ENCODE data around the gene SEC14L2.
A peak's percentile ranks its signal among the peaks of the same experiment; 100 is the strongest.
"Not testable (repeated sequence)": the region's sequence is repeated elsewhere in the genome, so short reads cannot be mapped to it uniquely, and the experiment has no call there.

Gene SEC14L2

DNA sequence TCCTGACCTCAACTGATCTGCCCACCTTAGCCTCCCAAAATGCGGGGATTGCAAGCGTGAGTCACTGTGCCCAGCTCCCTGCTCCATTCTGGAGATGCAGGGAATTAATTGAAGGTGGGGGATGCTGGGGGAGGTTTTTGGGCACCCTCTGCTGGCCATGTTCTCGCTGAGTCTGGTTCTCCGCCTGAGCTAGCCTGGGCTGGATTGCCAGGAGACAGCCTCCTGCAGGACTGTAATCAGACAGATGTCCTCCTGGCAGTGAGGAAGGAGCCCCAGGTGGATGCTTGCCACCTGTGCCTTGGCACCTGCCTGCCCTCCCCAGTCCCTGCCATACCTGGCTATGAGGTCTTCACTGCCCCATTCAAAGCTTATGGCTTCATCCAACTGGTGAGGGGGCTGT lies 34.1 kb downstream of the SEC14L2 start:
- DNase-seq: no peak

DNA sequence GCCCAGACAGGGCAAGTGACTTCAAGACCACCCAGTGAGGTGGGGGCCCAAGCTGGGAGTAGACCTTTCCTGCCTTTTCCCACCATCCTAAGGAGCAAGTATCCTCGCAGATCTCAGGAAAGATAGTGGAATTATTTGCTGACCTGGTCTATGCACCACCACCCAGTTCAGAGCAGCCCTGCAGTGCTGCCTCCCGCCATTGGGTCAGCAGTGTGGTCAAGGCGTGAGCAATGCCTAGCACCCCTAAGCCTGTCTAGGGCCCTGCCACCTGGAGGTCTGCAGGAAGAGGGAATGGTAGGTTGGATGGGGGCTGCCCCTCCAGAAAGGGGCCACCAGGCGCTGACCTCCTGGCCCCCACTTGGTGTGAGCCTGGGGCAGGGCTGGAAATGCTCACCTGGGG lies 35.3 kb downstream of the SEC14L2 start:
- no peak for DNase-seq

DNA sequence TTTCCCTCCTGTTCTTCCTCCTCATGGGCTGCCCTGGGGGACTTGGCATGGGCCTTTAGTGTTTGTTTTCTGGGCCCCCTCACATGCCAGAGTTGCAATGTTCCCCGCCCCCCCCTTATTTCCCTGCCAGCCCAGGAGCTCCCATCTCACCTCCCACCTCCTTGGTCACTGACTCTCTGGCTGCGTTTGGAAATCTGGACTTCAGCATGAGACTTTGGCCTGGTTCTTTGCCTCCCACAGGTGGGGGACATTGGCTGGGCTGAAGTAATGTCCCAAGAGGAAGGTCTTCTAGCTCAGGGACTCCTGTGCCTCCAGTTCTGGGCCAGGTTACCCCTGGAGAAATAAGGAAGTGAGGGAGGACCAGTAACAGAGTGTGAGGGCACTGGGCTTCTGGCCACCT lies 35.7 kb downstream of the SEC14L2 start:
- no peak for DNase-seq

DNA sequence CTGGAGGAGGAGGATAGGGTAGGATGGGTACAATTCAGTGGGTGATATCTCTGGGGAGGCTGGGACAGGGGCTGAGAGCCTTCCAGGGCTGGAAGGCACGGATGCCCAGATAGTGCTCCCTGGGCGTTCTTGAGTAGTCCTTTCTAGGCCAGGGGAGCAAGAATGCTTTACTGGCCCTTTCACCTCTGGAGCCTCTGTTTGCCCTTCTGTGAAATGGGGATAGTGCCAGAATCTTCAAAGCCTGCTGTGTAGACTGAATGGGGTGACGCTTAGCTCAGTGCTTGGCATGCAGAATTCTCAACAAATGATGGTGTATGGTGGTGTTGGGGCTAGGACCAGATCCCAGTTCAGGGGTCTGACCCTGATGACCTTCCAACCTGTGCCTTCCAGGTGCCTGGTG lies 36.4 kb downstream of the SEC14L2 start:
- DNase-seq: no peak

DNA sequence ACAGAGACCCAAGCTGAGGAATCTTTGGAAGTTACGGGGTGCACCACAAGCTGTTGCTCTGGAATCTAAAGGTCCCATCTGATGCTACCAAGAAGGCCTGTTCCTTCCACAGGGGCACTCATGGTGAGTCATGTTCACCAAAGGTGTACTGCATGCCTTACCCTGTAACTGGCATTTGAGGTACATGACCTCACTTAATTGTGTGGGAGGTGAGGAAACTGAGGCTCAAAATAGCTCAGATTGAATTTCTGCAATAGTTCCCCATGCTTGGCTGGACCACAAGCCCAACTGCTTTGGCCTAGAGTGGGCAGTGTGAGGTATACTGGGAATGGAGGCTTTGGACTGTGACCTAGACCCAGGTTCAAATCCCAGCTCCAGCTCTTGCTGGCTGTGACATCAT lies 37.0 kb downstream of the SEC14L2 start:
- no peak for DNase-seq

DNA sequence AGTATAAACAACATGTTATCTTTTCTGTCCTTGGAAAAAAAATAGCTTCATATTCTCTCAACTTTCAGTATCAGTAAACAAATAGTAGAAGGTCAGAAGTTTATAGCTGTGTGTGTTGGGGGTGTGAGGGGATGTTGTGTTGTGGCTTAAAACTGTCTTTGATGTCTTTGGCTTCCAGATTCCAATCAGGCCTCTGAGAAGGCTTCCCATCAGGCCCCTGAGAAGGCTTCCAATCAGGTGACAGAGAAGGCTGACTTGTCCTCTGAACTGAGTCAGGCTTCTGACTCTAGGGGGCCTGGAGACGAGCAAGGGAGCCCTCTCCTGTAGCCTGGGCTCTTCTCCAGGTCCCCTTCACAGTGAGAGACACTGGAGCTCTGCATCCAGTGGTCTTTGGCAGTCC lies 38.0 kb downstream of the SEC14L2 start:
- DNase-seq: no peak

DNA sequence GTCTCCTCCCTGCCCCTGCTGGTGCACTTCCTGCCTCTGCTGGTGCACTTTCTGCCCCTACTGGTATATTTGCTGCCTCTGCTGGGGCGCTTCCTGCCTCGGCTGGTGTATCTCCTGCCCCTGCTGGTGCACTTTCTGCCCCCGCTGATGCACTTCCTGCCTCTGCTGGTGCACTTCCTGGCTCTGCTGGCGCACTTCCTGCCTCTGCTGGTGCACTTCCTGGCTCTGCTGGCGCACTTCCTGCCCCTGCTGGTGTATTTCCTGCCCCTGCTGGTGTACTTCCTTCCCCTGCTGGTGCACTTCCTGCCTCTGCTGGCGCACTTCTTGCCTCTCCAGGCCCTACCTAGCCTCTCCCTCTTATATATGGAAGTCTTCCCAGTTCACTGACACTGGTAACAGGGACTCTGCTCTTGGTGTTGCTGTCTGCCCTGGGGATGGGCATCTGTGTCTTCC lies 38.9 kb downstream of the SEC14L2 start:
- DNase-seq: peak; percentile 75

DNA sequence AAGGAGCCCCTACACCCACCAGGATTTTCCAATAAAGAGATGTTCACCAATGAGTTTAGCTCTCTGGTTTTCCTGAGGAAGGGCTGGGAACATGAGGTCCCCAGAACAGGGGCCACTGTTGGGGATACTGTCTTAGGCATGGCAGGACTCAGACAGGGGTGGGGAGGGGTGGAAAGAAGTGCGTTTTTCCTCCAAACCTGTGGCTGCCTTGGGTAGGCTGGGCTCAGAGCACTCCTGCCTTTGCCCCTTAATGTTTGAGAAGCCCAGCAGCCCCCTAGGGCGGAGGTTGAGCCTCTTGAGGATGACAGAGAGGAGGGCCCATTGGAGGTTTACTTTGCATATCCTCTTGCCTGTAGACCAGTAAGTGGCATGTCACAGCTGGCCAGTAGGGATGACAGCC lies 39.4 kb downstream of the SEC14L2 start:
- no peak for DNase-seq

DNA sequence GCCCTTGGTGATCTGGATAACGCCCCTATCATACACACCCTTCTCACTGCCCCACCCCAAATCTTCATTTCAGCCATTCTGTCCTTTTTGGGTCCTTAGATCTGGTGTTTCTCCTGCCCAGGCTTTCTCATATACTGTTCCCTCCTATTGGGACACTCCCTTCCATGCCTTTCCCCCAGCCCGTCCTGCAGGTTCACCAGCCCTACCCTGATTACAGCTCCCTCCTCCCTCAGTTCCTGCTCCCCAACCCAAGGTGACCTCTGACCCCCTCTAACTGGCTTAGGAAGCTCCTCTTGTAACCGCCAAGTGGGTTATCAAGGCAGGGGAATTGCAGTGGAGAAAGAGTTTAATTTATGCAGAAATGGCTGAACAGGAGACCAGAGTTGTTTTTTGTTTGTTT lies 41.7 kb downstream of the SEC14L2 start:
- no peak for DNase-seq

DNA sequence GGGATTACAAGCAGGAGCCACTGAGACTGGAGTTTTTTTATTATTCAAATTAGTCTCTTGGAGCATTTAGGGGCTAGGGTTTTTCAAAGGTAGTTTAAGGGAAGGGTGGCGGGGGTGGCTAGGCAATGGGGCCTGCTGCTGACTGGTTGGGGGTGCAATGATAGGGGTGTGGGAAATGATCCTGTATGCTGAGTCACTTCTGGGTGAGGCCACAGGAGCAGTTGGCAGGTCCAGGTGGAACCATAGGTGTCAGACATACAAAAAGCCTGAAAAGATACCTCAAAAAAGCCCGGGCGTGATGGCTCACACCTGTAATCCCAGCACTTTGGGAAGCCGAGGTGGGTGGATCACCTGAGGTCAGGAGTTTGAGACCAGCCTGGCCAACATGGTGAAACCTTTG lies 42.4 kb downstream of the SEC14L2 start:
- no peak for DNase-seq

DNA sequence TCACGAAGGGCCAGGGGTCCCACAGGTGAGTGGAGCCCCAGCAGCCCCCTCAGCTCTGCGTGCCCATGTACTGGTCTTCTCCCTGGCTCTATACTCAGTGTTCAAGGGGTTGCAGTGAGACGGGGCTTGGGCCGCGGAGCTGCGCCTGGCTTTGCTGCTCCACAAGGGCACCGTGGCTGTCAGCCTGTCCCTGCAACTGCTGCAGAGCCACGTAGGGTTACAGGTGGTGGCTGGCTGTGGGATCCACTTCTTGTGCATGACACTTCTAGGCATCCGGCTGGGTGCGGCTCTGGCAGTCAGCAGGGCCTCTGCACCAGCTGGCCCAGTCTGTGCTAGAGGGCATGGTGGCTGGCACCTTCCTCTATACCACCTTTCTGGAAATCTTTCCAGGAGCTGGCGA lies 43.0 kb downstream of the SEC14L2 start:
- DNase-seq: no peak

DNA sequence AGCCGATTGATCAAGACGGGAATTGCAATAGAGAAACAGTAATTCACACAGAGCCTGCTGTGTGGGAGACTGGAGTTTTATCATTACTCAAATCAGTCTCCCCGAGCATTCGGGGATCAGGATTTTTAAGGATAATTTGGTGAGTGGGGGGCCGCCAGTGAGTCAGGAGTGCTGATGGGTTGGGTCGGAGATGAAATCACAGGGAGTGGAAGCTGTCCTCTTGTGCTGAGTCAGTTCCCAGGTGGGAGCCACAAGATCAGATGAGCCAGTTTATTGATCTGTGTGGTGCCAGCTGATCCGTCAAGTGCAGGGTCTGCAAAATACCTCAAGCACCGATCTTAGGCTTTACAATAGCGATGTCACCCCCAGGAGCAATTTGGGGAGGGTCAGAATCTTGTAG lies 44.3 kb downstream of the SEC14L2 start:
- DNase-seq: no peak

DNA sequence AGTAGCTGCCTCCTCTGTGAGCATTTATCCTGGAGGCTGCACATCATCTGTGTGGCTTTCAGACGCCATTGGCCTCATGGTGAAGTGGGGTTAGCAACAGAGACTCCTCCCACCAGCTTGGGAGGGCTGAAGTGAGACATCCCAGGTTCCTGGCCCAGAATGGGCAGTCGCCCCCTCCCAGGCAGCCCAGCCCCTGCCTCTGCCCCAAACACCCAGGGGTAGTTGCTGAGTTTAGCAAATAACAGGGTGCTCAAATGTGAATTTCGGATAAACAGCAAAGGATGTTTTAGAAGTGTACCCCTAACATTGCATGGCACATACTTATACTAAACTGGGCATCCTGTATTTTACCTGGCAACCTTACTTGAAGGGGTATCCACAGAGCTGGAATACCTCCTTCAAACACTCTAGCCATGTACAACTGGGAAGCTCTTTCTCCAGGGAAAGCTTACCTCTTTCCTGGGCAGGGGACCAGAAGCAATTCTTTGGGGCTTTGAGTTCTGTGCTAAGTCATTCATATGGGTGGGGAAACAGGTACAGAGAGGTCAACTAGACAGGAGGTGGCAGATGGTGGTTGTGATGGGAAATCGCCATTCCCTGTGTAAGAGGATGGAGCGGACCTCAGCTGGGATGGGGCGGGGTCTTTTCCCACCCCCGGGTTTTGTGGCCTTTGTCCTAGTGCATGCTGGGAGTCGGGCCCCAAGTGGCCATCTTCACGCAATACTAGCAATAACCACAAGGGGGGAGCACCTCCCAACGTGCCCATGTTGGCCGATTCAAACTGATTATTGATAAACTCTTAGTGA lies 48.0 kb downstream of the SEC14L2 start:
- DNase-seq: peak; percentile 16

DNA sequence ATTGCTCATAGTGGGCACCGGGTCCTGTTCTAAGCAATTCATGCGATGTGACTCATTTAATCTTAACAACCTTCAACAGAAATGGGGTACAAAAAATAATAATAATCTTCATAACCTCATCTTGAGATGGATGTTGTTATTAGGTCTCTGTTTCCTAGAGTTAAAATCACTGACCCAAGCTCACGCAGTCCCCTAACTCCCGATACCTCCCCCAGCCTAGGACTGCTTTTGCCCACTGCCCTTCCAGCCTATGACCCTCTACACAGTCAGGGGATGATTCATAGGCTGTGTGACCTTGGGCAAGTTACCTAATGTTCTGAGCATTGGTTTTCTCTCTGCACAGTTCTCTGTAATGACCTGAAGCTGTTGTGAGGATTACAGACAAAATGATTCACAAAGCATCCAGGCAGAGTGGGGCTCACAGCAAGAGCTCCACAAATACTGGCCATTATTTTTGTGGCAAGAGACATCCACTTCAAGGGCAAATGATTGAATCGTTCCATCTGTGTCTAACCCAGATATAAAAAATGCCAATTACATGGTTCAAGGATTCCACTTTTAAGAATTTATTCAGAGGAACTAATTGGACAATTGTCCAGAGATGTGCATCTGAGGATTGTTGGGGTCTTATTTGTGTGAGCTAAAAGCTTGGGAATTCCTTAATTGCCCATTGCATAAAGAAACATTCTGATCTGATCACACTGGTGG lies 48.8 kb downstream of the SEC14L2 start:
- DNase-seq: no peak

DNA sequence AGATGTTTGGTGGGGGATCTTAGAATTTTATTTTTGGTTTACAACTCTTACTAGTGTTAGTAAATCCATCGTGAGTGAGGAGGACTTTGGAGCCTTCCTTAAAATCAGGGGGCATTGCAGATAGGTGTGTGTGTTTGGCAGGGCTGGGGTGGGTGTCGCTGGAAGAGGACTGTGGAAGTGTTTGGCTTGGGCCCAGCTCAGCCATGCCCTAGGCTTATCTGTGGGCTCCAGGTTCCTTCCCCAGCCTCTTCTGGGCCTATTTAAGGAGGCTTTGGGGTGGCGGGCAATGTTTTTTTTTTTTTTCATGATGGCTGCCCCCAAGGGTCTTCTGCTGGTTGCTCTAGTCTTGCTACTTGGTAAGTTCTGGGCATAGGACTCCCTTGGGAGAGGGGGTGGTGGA lies 50.8 kb downstream of the SEC14L2 start:
- no peak for DNase-seq

DNA sequence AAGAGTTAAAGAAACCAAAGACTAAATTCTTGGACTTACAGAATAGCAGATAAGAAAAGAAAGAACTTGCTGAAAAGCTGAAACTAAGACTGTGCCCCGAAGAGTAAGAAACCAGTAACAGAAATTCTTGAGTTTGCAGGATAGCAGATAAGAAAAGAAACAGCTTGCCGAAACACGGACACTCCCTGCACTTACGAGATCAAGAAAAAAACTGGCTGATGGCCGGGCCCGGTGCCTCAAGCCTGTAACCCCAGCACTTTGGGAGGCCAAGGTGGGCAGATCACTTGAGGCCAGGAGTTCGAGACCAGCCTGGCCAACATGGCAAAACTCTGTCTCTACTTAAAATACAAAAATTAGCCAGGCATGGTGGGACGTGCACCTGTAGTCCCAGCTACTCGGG lies 54.7 kb downstream of the SEC14L2 start:
- not testable (repeated sequence) for DNase-seq

DNA sequence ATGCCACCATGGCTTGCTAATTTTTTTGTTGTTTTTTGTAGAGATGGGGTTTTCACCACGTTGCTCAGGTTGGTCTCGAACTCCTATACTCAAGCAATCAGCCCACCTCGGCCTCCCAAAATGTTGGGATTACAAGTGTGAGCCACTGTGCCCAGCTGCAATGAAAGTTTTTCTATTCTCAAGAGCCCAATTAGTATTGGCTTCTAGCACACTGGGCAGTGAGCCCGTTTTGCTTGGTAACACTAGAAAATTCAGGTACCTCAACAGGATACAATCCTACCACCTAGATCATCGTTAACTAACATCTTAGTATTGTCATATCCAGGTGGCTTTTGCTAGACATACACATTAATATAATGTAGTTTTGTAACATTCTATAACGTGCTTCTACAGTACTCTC lies 56.0 kb downstream of the SEC14L2 start:
- DNase-seq: no peak

DNA sequence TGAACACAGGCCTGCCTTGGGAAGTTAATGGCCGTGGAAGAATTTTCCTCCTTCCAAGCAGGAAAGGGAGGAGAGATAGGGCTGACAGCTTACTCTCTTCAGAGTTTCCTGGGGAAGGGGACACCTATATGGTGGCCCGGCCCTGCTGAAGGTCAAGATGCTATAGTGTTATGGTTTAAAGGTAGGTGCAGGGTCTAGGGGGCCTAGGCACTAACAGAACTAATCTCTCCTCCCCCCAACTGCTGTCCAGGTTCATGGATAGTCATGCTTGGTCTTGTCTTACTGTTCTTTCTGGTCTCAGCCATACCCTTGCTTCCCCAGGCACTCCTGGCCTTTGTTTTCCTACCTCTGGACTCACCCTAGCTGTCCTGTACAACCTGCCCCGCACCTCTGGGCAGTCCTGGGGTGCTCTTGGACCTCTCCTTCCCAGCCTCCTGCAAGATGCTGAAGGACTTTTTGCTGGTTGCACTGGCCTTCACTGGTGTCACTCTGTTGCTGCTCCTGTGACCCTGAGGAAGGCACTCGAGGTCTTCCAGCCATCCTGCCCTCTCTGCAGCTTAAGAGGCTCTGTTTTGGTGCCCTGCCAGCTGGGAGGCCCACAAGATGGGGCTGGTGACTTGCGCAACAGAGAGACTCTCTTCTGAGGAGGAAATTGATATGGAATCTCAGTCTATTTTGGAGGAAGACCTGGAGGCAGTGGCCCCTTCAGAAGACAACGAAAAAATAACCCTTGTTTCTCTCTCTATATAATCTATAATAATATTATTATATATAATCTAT lies 57.1 kb downstream of the SEC14L2 start:
- no peak for DNase-seq

DNA sequence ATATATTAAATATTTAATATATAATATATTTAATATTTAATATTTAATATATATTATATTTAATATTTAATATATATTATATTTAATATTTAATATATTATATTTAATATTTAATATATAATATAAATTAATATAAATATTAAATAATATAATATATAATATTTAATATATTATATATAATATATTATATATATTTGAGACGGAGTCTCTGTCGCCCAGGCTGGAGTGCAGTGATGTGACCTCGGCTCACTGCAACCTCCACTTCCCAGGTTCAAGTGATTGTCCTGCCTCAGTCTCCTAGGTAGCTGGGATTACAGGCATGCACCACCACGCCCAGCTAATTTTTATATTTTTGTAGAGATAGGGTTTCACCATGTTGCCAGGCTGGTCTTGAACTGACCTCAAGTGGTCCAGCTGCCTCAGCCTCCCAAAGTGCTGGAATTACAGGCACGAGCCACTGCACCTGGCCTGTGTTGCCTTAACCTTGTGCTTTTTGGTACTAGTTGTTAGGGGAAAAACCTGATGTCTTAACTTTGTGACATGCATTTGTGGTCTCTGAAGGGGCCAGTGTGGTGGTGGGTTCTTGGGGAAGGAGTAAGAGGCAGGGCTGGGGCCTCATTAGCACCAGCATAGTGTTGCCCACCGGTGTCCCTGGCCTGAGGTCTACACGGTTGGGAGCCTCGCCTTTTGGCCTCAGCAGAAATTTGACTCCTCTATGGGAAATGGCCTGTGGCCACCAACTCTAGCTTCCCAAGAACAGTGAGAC lies 58.4 kb downstream of the SEC14L2 start:
- no peak for DNase-seq

DNA sequence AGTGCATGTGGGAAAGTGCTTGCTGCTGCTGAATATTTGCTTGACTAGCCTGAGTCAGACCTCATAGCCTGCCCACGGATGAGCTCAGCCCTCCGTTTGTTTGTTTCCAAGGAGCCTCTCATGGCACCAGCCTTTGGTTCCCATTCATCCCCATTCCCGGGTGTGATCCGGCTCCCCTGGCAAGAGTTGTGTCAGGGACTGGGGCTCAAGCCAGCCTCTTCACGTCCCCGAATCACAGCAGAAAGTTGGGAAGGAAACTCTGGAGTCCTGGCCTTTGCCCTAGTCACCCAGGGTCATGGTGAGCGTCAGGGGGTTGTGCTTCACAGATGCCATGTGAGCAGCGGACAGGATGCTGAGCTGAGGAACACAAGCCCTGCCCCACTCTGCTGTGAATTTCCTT lies 61.2 kb downstream of the SEC14L2 start:
- no peak for DNase-seq

DNA sequence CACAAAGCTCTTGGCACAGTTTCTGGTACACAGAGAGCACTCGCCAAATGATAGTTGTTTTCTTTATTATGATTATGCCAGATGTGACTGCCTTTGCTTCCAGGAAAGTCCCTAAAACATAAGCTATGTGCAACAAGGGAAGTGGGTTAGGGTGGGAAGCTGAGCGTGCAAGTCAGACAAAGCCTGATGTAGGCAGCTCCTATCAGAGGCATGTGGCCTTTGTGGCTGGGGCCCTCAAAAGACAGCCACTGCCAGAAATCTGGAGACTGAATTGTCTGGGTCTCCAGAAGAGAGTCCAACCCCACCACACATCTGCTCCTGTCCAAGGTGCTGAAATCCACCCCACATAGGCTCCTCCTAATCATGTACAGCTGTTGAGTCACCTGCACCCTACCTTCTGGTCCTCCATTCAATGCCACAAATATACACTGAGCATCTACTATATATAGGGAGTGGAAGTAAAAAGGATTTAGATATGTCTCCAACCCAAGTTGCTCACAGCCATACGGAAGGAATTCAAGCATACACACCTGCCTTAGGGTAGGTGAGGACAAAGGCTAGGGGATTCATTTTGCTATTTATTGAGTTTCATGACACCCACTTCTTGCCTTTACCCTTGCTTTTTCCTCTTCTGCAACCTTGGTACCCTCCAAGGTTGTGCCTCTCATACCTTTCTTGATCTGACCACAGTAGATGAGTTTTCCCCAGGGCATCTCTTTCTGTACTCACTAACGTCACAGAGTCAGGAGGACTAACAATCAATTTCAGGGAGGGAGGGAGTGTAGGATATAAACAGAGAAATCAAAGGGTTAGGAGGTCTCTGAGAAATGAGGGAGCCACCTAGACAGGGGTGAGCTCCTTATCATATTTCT lies 62.6 kb downstream of the SEC14L2 start:
- no peak for DNase-seq

DNA sequence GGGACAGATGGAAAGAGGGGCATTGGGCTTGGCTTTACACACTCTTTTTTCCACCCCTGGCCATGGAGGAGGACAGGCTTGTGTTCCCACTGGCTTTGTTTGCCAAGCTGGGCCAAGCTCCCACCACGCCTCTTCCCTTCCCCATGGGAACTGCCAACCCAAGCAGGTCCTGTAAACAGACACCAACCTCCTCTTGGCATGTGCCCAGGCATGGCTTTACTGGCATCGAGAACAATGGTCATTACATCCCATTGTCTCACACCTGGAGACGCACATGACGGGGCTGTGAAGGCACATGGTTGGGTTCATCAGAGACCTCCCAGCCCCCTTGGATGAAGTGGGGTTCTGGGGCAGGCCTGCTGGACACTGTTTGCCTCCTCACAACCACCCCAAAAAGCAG lies 63.3 kb downstream of the SEC14L2 start:
- no peak for DNase-seq
